H1 (cell line): ENCODE measurements around the gene EOLA1. TPM values are rescaled to one million over a fixed set of nuclear protein-coding genes. Genes with fewer than 3 reads are reported as not detected.
"Not testable (repeated sequence)": the region's sequence is repeated elsewhere in the genome, so short reads cannot be mapped to it uniquely, and the experiment has no call there.

Experiments
- CTCF ChIA-PET: fragments of 300-600 bp; sonication (Branson Sonifier 250); formaldehyde crosslinking; loops from one replicate; lab custom pipeline; 2021; ENCODE audit not compliant: partially characterized antibody; lab: Charles Lee
- POLR2A ChIA-PET: fragments of 300-600 bp; sonication (Branson Sonifier 250); formaldehyde crosslinking; loops from one replicate; lab custom pipeline; 2021; ENCODE audit warnings: inconsistent platforms; ENCODE audit not compliant: partially characterized antibody; lab: Charles Lee
- DNase-seq, 2 experiments: peaks; one replicate each; pipeline versions ENCODE4 v3.0.0 to v3.0.0-alpha.2; 2010 to 2022; ENCODE audit warnings: low spot score in 2 of 2, low read depth in 1 of 2, mixed read lengths in 1 of 2
- FAIRE-seq: peaks from 2 replicates; lab custom pipeline; 2011; peaks lifted over from hg19 to GRCh38; lab: Jason Lieb, UNC
- H2AFZ ChIP-seq: 2 replicates; pipeline ENCODE4 v1.8.1; 2012; ENCODE audit warnings: low read length, inconsistent platforms
- H2AK5ac ChIP-seq: 2 replicates; pipeline ENCODE4 v1.6.1; 2013; ENCODE audit warnings: low read depth, low read length
- H2BK120ac ChIP-seq: replicated peaks from 2 replicates; pipeline ENCODE3; 2013; ENCODE audit warnings: low read depth, low read length, inconsistent platforms
- H2BK12ac ChIP-seq: 2 replicates; pipeline ENCODE4 v1.6.1; 2013; ENCODE audit warnings: low read depth, low read length
- H2BK15ac ChIP-seq: 2 replicates; pipeline ENCODE4 v1.6.1; 2013; ENCODE audit warnings: low read length
- H2BK20ac ChIP-seq: 2 replicates; pipeline ENCODE4 v1.6.1; 2013; ENCODE audit warnings: low read length
- H2BK5ac ChIP-seq: 2 replicates; pipeline ENCODE4 v1.6.1; 2013; ENCODE audit warnings: low read depth, low read length
- H3K14ac ChIP-seq: 2 replicates; pipeline ENCODE4 v1.6.1; 2013; ENCODE audit warnings: inconsistent platforms; ENCODE audit not compliant: insufficient read length
- H3K18ac ChIP-seq: 2 replicates; pipeline ENCODE4 v1.6.1; 2013; ENCODE audit warnings: low read length; ENCODE audit errors: extremely low read depth
- H3K23ac ChIP-seq: 2 replicates; pipeline ENCODE4 v1.6.1; 2013; ENCODE audit warnings: inconsistent platforms; ENCODE audit not compliant: insufficient read length
- H3K23me2 ChIP-seq: 2 replicates; pipeline ENCODE4 v1.6.1; 2013; ENCODE audit warnings: low read depth, low read length
- H3K27ac ChIP-seq: 2 replicates; pipeline ENCODE4 v1.6.1; 2011; ENCODE audit warnings: low read depth, low read length, inconsistent platforms
- H3K27me3 ChIP-seq, 4 experiments: replicated peaks in 1 of 4; 1 replicate in 1 of 4; 2 replicates in 3 of 4; pipeline versions ENCODE4 v1.6.1 to v1.8.1; 2011 to 2013; ENCODE audit warnings: low read length in 3 of 4, mild to moderate bottlenecking in 3 of 4, inconsistent platforms in 2 of 4, mixed read lengths in 2 of 4, moderate library complexity in 1 of 4; ENCODE audit not compliant: control insufficient read depth in 3 of 4, insufficient read depth in 3 of 4; ENCODE audit errors: extremely low read depth in 1 of 4
- H3K36me3 ChIP-seq, 4 experiments: 2 replicates each; pipeline versions ENCODE4 v1.6.1 to v1.8.1; 2011 to 2013; ENCODE audit warnings: mild to moderate bottlenecking in 4 of 4, low read length in 3 of 4, moderate library complexity in 2 of 4, control low read depth in 1 of 4, inconsistent platforms in 1 of 4; ENCODE audit not compliant: insufficient read depth in 4 of 4, control insufficient read depth in 2 of 4
- H3K4ac ChIP-seq: replicated peaks from 2 replicates; pipeline ENCODE3; 2013; ENCODE audit warnings: low read length, low read depth, mixed read lengths, inconsistent platforms; ENCODE audit not compliant: insufficient read length
- H3K4me1 ChIP-seq, 4 experiments: replicated peaks in 1 of 4; 1 replicate in 1 of 4; 2 replicates in 3 of 4; pipeline versions ENCODE4 v1.6.1 to v1.8.1; 2011 to 2013; ENCODE audit warnings: low read length in 3 of 4, inconsistent platforms in 2 of 4, mixed read lengths in 1 of 4; ENCODE audit not compliant: insufficient read depth in 4 of 4, control insufficient read depth in 3 of 4
- H3K4me2 ChIP-seq, 2 experiments: 2 replicates each; pipeline versions ENCODE4 v1.6.1 to v1.8.1; 2011 to 2013; ENCODE audit warnings: low read depth in 2 of 2, low read length in 2 of 2, control low read depth in 1 of 2, inconsistent platforms in 1 of 2, mild to moderate bottlenecking in 1 of 2; ENCODE audit not compliant: insufficient read depth in 1 of 2
- H3K4me3 ChIP-seq, 4 experiments: fragments of 200-600, 300-600 bp in 1 of 4; sonication (generic), shearing (Covaris generic), sonication (Bioruptor Twin) in 1 of 4; 2 replicates each; pipeline versions ENCODE4 v1.5.1 to v1.8.1; 2011 to 2016; ENCODE audit warnings: low read length in 4 of 4, low read depth in 3 of 4, control low read depth in 2 of 4, inconsistent platforms in 2 of 4, mild to moderate bottlenecking in 2 of 4, mixed read lengths in 1 of 4, moderate library complexity in 1 of 4; ENCODE audit not compliant: insufficient read depth in 2 of 4; ENCODE audit errors: extremely low read depth in 1 of 4
- H3K56ac ChIP-seq: replicated peaks from 2 replicates; pipeline ENCODE3; 2013; ENCODE audit warnings: low read depth, mild to moderate bottlenecking, mixed read lengths, low read length, inconsistent platforms; ENCODE audit not compliant: insufficient read length
- H3K79me1 ChIP-seq: 2 replicates; pipeline ENCODE4 v1.6.1; 2013; ENCODE audit warnings: low read depth, low read length, control low read depth
- H3K79me2 ChIP-seq, 2 experiments: 2 replicates each; pipeline versions ENCODE4 v1.6.1 to v1.8.1; 2012 to 2013; ENCODE audit warnings: low read length in 2 of 2, mild to moderate bottlenecking in 2 of 2, inconsistent platforms in 1 of 2; ENCODE audit not compliant: insufficient read depth in 2 of 2, control insufficient read depth in 1 of 2
- H3K9ac ChIP-seq, 4 experiments: replicated peaks in 1 of 4; 1 replicate in 1 of 4; 2 replicates in 3 of 4; pipeline versions ENCODE4 v1.6.1 to v1.8.1; 2011 to 2013; ENCODE audit warnings: low read depth in 3 of 4, low read length in 3 of 4, control low read depth in 2 of 4, mild to moderate bottlenecking in 2 of 4, moderate library complexity in 2 of 4, inconsistent platforms in 1 of 4; ENCODE audit errors: extremely low read depth in 1 of 4
- H3K9me3 ChIP-seq, 2 experiments: 2 replicates each; pipeline versions ENCODE4 v1.6.1 to v1.8.1; 2012 to 2013; ENCODE audit warnings: mild to moderate bottlenecking in 2 of 2, moderate library complexity in 2 of 2, control low read depth in 1 of 2, inconsistent platforms in 1 of 2, low read depth in 1 of 2, low read length in 1 of 2, mixed read lengths in 1 of 2; ENCODE audit not compliant: insufficient read depth in 2 of 2
- H4K20me1 ChIP-seq, 2 experiments: replicated peaks in 1 of 2; 2 replicates each; pipeline versions ENCODE3 to v1.8.1; 2011 to 2013; ENCODE audit warnings: inconsistent platforms in 2 of 2, low read length in 2 of 2, mild to moderate bottlenecking in 1 of 2; ENCODE audit not compliant: insufficient read depth in 2 of 2, control insufficient read depth in 1 of 2
- H4K5ac ChIP-seq: 2 replicates; pipeline ENCODE4 v1.6.1; 2013; ENCODE audit warnings: low read length, low read depth, mixed read lengths, inconsistent platforms; ENCODE audit not compliant: insufficient read length
- H4K8ac ChIP-seq: 2 replicates; pipeline ENCODE4 v1.8.0; 2013; ENCODE audit warnings: mild to moderate bottlenecking, moderate library complexity, low read length, inconsistent platforms; ENCODE audit not compliant: insufficient read depth; ENCODE audit errors: extremely low read depth
- H4K91ac ChIP-seq: replicated peaks from 2 replicates; pipeline ENCODE3; 2013; ENCODE audit warnings: low read length, mixed read lengths, inconsistent platforms; ENCODE audit not compliant: insufficient read length
- POLR2AphosphoS5 ChIP-seq: IDR thresholded peaks from 2 replicates; pipeline ENCODE4 v1.6.1; 2011; ENCODE audit warnings: low read depth, low read length
- WGBS, 2 experiments: shearing (Covaris generic) in 1 of 2; methylation state at CpG; one replicate each; pipeline versions ENCODE4 v1.1.6 to v1.1.7; 2013 to 2015; ENCODE audit warnings: low lambda C conversion rate in 2 of 2, mixed read lengths in 2 of 2, inconsistent platforms in 1 of 2, low coverage in 1 of 2, missing lambda C conversion rate in 1 of 2; ENCODE audit not compliant: insufficient replicate concordance in 2 of 2, insufficient coverage in 1 of 2, insufficient read length in 1 of 2; ENCODE audit errors: extremely low coverage in 1 of 2, missing lambda C conversion rate in 1 of 2; 5-methylcytosine and 5-hydroxymethylcytosine counted together
- polyA plus RNA-seq, 7 experiments: library from polyadenylated mRNA; depleted of rRNA in 3 of 7; stranded (reverse) in 5 of 7; unstranded in 2 of 7; fragments of >200 nt in 5 of 7; fragments of 200-250 nt in 2 of 7; gene quantifications; 1 replicate in 5 of 7; 2 replicates in 1 of 7; 4 replicates in 1 of 7; pipeline versions ENCODE4 v1.2.1 to v1.2.3, GENCODE V29; 2011 to 2013; ENCODE audit warnings: missing spikeins in 2 of 7, mixed read lengths in 2 of 7
- total RNA-seq: library from RNA; stranded (reverse); fragmentation: NEBNext Ultra II Directional; extraction: Animal tissue kit (Norgen Biotek cat#: 25700); gene quantifications from 2 replicates; pipeline ENCODE4 v1.2.1, GENCODE V29; 2021

The EOLA1 gene
- total and polyA plus RNA-seq, 2 of the 8 experiments (the other 6 are each of a cell fraction or from before 2014, with no cell fraction given), result 5.4 to 7.6 TPM

- Histone ChIP-seq H2AFZ (no peak overlapping the region), H3K23me2 (no peaks in the 10 kb centered on the region), H3K4ac (no peak overlapping the region), H3K79me1 (no peaks in the 10 kb centered on the region), H3K4me1 (peaks cover 0 to 6% (median 0%) of the 10 kb centered on the region in 4 experiments; a peak in 2 of 7 replicates), H3K4me3 (no peak overlapping the region), H2BK12ac (no peak overlapping the region), H3K4me2 (no peak overlapping the region), H3K18ac (no peak overlapping the region), H3K79me2 (no peaks in the 10 kb centered on the region), H3K9ac (no peak overlapping the region), H2AK5ac (no peak overlapping the region), H4K91ac (no peak overlapping the region), H2BK120ac (no peak overlapping the region), H3K36me3 (no peaks in the 10 kb centered on the region), H2BK20ac (no peak overlapping the region), H3K23ac (no peak overlapping the region), H3K56ac (no peak overlapping the region), H3K27me3 (no peaks in the 10 kb centered on the region), H4K20me1 (no peaks in the 10 kb centered on the region), H2BK5ac (no peak overlapping the region), H3K14ac (no peak overlapping the region), H2BK15ac (no peak overlapping the region), H3K9me3 (no peaks in the 10 kb centered on the region), H4K8ac (no peak overlapping the region), H3K27ac (no peak overlapping the region), H4K5ac (no peak overlapping the region)
- FAIRE-seq (no peak), DNase-seq (no peak)
- 90% methylated on average over 2 of the region's 2 CpGs; no CpG with 5 or more reads in 1 of the 2 experiments for WGBS, 2 experiments
- POLR2A ChIA-PET, result no interaction called here
- TF ChIP-seq POLR2AphosphoS5, result no peak
- CTCF ChIA-PET, result interaction anchor here (0.9 to 3.5 kb wide), 2 partner anchors 11 to 16 kb away, joined by 5 to 18 read pairs; no protein-coding TSS in a partner anchor
Measured at GRCh38 chrX:149522916-149523315, 17.9 kb upstream of the EOLA1 start.

- H3K4me1 ChIP-seq, H3K18ac ChIP-seq, H3K27me3 ChIP-seq, H3K4me2 ChIP-seq, H3K9me3 ChIP-seq, H3K79me1 ChIP-seq, DNase-seq, H2AK5ac ChIP-seq, H3K79me2 ChIP-seq, H3K9ac ChIP-seq, H3K36me3 ChIP-seq, H2BK12ac ChIP-seq, H2AFZ ChIP-seq, H4K20me1 ChIP-seq, POLR2A ChIA-PET, H2BK120ac ChIP-seq, H3K23me2 ChIP-seq, H2BK5ac ChIP-seq, H3K4ac ChIP-seq, H4K91ac ChIP-seq, H3K56ac ChIP-seq, H3K14ac ChIP-seq, H2BK20ac ChIP-seq, H3K4me3 ChIP-seq, H2BK15ac ChIP-seq, H4K5ac ChIP-seq, H4K8ac ChIP-seq, H3K23ac ChIP-seq, H3K27ac ChIP-seq: not testable (repeated sequence)
- 43% methylated on average over 2 of the region's 10 CpGs; no CpG with 5 or more reads in 1 of the 2 experiments for WGBS, 2 experiments
- FAIRE-seq, result peak; percentile 52
- CTCF ChIA-PET, result interaction anchor here (1.2 to 1.5 kb wide), 2 partner anchors 12 to 13 kb away, joined by 5 read pairs; no protein-coding TSS in a partner anchor
Measured at GRCh38 chrX:149525389-149525788, 15.4 kb upstream of the EOLA1 start.
